ENCODE measurements around the gene NELL1.
A peak's percentile ranks its signal among the peaks of the same experiment; 100 is the strongest.
"Not testable (repeated sequence)": the region's sequence is repeated elsewhere in the genome, so short reads cannot be mapped to it uniquely, and the experiment has no call there.

Gene NELL1

DNA sequence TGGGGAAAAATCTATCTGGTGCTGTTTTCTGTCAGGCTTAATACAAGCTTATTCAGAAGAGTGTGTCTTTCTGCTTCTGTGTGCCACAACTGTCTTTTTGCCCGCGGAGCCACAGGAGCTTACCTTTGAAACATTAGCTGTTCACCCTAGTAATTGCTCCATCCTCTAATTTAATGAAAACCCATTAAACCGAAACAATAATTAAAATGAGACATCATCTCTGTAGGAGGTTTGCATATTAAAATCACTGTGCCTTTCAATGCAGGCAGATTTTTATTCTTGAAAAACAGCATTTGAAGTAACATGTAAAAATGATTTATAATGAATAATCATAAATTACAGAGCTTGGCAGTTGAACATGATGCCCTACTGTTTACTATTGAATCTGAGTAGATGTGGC, 102.3 kb downstream of the NELL1 start:
- no peak for DNase-seq

DNA sequence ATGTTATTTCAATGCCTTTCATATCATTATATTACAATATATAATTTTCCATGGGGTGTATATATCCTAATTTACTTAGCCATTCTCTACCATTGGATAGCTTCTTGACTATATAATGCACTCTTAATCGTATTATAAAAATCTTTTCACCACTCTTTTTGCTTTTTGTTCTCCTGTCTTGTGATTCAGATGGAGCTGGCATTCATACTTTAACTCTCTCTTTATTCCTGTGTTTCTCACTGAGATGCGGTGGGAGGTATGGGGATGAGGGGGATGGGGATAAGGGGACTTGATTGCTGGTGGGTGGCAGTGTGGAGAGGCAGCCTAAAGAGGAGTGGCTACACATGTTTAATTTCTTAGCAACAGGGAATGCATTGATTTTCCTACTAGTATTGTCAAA, 105.9 kb downstream of the NELL1 start:
- DNase-seq, result no peak

DNA sequence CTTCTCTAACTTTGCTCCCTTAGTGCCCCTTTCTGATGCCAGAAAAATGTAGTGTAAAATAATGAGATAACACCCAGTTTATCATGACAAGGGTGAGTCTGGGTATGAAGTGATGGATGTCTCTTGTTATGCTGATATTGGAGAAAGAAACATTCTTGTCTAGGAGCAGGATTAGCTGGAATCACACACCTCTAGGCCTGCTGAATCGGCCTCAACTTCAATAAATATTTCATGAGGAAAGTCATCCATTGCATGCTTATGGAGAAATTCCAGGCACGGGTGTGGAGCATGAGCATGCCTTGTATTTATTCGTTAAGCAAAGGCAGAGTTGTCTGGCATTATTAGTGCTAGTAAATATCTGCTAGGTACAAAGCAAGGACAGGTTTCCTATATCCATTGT, 113.4 kb downstream of the NELL1 start:
- no peak for DNase-seq

DNA sequence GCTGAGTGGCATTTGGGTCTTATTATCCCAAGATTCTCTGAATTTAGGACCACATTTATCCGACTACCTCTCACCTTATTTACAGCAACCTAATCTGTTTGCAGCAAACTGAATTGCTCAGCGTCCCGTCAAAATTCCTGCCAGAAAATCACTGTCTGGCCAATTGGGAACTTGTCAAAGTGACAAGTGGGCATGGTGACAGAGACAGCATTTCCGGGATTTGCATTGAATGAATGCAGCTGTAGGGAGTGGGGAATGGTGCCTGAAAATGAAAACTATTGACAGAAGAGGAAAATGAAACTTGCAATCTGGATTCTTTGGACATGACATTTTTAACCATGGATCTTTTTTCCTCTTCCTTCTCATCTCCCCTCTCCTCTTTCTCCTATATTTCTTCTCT, 113.8 kb downstream of the NELL1 start:
- no peak for DNase-seq

DNA sequence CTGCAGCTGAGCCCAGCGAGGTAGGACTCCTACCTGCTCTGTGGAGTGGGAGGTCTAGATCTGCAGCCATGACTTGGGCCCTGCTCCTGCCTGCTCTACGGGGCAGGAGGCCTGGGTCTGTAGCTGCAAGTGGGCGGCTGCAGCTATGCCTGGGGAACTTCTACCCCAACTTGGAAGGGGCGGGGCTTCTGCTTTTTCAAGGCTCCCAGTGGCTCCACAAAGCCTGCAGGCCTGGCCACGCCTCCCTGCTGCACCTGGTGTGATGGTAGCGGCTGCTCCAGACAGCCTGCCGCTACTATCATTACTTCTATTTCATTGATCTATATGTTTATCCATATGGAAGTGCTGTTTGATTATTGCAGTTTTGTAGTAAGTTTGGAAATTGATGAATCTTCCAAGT, 121.2 kb downstream of the NELL1 start:
- DNase-seq, result no peak

DNA sequence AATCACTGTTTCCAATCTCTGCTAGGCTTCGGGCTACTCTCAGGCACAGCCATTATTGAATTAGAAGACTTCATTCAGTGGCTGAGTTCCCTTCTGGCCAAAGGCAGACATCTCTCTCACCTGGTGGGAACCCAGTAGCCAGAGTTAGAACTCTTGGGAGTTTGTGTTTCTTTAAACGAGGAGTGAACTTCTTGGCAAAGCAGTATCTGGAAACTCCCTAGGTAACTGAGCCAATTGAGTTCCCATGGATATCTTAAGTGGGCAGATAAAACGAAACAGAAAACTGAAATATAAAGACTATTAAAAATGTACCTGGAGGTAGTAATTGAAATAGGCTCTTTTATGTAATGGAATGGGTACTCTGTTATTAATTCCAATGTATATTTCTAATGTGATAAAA, 125.6 kb downstream of the NELL1 start:
- DNase-seq, result no peak

DNA sequence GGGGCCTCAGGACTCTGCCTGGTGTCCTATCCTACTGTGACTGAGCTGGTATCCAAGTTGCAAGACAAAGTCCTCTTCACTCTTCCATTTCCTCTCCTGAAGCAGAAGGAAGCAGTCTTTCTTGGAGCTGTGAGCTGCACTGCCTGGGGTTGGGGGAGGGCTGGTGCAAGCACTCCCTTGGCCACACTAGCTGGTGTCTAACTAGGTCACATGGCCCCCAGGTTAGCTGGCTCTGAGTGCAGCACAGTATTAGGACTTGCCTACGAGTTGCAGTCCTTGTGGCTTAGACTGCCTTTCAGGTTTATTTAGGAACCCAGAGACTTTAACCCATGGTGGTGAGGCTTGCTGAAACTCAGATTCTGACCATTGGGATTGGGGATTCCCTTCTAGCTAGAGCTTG, 138.9 kb downstream of the NELL1 start:
- DNase-seq, result no peak

DNA sequence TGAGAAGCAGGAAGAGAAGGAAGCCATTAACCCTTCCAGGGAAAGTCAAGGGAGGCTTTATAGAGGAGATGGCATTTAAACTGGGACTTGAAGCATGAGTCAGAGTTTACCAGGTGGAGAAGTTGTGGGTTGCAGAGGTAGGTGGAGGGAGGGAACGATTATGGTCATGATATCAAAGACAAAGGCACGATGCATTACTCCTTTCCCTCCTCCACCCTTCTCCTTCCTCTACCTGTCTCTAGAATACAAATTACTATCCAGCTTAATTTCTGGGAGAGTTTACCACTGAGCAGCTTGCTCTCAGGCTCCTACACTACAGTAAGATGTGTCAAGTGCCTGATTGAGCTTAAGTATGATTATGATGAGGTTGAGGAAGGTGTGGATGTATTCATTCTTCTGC, 151.7 kb downstream of the NELL1 start:
- DNase-seq, result no peak

DNA sequence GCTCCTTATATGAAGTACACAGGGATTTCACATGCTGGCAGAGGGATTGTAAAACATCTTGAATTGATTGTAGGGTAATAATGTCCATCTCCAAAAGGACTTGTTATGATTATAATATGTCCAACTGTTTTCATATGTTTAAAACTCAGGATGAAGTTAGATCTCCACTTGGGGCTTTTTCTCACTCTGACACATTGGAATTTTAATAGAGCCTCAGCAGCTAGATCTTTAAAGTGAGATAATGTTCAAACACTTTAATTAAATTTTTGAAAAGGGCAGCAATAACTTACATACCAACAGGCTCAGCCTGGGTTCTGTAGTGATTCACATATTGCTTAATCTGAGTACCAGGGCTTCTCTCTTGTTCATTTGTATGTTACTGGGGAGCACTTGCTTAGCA, 152.1 kb downstream of the NELL1 start:
- DNase-seq, result no peak

DNA sequence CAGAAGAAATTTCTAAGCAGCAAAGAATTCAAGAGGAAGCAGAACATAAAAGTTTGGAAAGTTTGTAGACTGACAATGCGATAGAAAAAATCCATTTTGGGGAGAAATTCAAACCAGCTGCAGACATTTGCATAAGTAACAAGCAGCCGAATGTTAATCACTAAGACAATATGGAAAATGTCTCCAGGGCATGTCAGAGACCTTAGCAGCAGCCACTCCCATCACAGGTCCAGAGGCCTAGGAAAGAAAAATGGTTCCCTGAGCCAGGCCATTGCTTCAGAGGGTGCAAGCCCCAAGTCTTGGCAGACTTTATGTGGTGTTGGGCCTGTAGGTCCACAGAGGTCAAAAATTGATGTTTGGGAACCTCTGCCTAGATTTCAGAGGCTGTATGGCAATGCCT, 155.4 kb downstream of the NELL1 start:
- no peak for DNase-seq

DNA sequence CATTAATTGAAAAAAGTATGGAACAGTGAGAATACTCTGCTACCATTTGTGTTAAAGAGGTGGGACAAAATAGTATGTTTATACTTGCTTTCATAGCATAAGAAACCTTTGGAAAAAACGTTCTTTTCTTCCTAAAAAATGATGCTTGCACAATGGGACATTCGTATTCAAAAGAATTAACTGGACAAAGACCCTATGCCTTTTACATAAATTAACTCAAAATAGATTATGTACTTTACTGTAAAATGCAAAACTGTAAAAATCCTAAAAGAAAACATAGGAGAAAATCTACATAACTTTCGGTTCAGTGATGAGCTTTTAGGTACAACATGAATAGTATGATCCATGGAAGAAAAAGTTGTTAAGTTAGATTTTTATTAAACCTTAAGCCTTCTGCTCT, 166.2 kb downstream of the NELL1 start:
- DNase-seq, result no peak

DNA sequence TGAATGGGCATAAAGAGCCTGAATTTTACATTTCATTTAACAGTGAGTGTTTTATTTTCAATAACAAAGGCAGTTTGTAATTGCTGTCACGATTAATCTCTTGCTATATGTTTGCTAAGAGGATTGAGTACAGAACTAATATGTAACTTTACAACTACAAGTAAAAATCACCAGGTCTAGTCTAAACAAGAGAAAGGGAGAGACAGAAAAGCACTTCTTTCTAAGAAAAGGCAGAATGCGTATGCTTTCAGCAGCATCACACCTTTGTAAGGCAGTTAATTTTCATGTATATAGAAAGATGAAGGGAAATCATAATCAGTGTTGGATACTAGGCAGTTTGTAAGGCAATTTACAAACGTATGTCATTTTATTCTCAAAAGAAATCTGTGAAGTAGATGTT, 169.8 kb downstream of the NELL1 start:
- DNase-seq, result no peak

DNA sequence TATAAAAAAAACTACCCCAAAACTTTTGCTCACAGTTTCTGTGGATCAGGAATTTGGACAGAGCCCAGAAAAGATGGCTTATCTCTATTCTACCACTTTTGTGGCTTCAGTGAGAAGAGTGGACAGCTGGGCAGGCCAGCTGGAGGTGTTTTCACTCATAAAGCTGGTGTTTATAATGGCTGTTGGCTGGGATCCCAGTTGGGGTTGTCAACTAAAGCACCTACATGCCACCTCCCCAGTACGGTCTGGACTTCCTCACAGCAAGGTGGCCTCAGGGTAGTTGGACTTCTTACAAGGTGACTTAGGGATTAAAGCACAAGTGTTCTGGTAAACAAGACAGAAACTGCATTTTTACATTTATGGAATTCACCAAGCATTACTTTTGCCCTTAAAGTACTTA, 171.0 kb downstream of the NELL1 start:
- DNase-seq, result no peak

DNA sequence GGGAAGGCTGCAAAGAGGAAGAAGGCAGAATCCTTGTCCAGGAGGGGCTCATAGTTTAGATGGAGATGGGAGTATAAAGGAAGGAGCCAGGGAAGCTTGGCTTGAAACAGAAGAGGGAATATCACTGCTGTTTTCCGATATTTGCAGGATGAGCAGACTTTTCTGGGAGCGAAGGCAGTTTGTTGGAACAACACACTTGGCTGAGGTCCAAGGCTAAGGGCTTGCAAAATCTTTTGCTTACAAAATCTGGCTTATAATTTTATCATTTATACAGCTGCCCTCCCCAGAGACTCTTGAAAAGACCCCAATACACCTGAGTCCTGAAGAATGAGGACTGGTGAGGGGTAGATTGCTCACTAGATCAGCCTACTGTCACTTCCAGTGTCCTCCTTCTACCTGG, 174.8 kb downstream of the NELL1 start:
- no peak for DNase-seq

DNA sequence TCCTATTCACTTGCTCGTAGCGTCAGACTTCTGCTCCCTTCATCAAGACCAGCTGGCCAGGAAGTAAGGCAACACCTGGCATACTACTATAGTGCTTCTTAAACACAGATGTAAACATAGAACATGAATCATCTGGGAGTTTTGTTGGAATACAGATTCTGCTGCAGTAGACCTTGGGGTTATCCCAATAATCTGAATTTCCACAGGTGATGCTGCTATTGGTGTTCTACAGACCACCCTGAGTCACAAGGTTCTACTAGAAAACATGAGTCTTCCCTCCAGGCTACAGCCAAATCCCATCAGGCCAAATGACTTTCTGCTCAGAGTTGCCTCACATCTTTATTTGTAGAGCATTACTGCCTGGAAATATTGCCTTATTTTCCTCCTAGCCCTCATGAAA, 175.2 kb downstream of the NELL1 start:
- no peak for DNase-seq

DNA sequence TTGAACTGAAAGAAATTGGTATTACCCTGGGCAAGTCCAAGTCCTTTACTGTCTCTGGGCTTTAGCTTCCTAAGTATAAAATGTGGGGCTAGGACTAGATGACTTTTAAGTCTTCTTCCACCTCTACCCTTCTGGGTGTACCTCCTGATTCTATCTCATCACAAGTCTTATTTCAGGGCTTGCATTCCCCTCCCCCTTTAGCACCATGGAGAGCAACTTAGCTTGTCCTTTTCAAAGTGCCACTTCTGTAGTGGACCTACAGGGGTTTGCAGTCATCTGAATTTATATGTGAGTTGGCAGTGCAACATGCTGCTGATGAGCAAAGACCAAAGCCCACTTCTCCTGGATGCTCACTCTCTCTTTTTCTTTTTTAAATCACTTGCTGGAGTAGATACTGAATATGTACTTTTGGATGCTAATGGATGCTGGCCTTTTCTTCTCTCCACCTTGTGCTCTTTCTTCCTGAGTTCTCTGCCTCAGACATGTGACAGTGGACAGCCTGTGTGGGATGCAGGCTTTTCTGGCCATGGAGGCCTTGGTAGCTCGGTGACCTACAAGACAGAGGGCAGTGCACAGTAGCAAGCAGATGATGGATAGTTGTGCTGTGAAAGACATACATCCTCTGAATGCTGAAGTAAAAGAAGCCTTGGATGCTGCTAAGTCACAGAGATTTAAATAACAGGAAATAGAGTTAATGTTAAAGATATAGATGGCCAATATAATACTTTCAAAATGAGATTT, 185.0 kb downstream of the NELL1 start:
- DNase-seq, result no peak

DNA sequence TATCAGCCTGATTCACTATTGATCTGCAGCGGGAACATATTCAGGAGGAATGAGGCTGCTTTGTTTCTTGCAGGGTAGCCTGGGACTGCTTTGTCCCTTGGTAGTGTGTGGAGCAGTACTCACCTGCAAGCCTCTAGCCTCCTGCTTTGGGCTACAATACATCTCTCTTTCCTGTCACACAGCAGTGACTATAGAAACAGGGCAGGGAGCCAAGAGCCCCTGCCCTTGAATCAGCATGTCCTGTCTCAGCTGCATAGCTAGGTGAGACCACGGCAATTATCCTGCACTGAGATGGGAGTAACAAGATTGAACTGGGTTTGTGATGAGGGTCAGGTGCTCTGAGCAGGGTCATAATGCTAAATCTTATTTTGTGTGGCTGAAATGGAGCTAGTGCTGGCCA, 191.9 kb downstream of the NELL1 start:
- DNase-seq, result no peak

DNA sequence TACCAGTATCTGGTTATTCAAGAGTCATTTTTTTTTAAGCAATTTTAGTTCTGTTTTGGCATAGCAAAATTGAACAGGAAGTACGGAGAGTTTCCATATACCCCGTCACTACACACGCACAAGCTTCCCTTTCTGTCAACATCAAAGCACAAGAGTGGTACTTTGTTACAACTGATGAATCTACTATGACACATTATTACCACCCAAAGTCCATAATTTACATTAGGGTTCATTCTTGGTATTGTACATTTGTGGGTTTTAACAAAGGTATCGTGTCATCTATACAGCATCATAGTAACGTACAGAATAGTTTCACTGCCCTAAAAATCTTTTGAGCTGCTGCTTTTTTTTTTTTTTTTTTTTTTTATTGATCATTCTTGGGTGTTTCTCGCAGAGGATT, 192.9 kb downstream of the NELL1 start:
- DNase-seq, result not testable (repeated sequence)

DNA sequence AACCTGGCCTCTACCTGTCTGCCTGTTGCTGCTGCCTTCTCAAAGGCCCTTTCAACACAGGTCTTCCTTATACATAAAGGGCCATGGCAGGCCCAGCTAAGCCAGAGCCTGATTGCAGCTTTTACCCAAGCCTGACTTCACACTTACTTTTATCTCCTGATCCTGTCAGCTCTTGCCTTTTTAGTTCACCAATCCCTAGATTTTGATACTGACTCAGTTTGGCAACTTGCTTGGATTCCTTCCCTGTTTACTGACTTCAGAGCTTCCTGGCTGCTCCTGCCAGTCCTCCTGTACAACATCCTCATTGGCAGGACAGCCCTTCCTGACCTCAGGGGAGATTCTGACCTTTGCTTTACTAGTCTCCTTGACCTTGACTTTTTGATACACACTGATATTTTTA, 195.2 kb downstream of the NELL1 start:
- no peak for DNase-seq

DNA sequence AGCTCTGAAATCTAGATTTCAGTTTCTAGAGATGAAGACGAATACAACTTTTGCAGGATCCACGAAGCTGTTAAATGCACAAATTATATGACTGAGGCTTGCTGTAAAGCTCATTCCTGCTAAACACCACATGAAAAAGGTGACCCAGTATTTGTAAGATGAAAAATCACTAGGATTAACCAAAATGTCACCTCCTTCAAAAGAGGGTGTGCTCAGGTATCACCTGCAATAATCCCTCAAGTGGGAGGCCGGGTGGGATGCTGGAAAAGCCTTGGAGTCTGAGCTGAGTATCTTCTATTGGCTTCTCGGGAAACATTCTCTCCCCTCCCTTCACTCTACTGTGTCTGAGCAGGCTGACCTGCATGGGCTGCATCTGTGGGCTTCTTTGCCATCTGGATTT, 195.8 kb downstream of the NELL1 start:
- no peak for DNase-seq

DNA sequence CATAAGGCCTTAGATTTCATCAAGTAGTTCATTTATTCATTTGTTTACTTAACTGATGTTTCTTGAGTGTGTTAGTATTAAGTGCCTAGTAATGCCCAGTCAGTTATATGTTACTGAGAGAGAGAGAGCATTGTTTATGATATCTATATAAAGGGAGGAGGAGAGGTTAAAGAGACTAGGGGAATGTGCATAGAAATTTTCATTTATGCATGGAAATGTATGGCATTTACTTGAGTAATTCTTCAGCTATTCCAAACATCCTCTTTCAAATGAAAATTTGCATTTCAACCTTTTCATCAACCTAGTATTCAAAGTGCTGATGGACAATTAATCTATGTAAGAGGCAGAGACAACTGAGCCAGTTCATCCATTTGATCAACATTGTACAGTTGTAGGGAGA, 199.7 kb downstream of the NELL1 start:
- DNase-seq, result no peak

DNA sequence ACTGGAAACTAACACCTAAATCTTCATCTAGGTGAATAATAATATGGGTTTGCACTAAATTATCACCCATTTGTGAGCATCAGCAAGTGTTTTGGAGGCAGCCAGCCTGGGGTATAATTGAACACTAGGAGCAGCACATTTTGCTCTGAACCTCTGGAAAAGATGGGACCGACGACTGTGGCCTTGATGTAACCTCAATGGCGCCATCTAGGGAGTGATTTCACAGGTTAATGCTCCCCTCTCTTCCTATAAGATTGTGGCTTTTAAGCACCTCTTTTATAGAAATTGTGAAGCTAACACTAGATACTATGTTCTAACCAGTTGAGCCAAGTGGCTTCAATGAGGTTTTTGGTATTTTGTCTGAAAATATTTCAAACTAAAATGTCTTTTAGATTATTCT, 203.7 kb downstream of the NELL1 start:
- DNase-seq, result peak; percentile 25

DNA sequence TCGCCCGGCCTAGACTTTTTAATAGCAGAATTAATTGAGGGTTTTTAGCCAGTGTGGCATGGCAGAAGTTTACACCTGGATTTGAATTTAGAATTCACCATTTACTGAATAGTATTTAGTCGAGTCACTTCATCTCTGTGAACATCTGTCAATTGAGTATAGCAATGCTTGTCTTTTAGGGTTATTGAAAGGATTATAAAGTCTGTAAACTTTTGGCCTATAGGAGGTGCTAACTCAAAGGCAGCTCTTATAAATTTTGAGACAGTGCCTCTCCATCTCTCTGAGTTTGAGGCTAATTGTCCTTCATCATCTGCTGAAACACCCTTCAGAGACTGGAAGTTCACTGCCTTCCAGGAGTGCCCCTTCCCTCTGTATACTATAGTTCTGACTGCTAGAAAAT, 205.0 kb downstream of the NELL1 start:
- no peak for DNase-seq

DNA sequence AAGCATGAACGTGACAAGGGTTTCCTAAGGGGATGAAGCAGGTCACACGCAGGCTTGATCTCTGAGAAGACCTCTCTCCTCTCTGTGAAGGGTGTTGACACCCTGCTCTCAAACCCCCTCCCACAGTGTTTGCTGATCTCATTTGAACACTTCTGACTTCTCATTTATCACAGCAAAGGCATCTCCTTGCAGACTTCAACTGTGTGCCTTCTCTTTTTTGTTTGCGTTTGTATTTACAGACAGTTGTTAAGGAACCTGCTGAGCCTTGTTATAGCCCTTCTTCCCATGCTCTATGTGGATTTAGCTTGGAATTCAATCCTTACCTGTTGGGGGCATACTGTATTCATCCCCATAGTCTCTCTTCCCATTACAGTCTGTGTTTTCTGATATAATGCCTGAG, 206.5 kb downstream of the NELL1 start:
- DNase-seq, result no peak

DNA sequence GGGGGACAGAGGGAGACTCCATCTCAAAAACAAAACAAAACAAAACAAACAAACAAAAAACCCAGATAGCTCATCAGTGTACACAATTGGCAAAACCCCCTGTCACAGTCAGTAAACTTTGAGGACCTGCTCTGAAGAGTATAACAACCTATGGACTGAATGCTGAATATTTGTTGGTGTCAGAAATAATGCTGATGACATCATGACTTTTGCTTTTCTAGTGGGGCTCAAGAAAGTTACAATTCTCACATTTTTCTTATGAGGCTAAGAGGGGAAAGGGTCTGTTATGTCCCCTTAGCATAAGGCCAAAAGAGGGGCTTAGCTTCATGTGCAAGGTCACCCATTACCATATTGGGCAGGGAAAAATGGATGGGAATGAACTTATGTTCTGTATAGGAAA, 207.4 kb downstream of the NELL1 start:
- no peak for DNase-seq

DNA sequence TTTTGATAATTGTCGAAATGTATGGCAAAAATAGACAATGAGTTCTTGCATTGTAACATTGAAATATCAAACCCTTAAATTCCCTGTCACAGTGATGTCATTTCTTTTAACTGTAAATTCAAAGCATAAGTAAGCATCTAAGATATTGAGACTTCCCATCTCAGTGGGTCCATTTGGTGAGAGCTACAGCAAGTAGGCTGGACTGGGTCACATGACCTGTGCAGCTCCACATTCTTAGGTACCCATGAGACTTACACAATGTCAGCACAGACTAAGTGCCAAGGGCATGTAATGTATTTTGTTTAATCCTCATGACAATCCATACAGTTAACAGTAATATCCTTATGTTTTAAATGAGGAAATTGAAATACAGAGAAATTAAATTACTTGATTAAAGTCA, 210.7 kb downstream of the NELL1 start:
- DNase-seq, result no peak
